Left hindlimb (tissue), 1 donor: ENCODE data around the gene CEP112.

Source experiments
- DNase-seq: peaks from one replicate; pipeline ENCODE4 v3.0.0-alpha.2; 2018

CEP112 gene

DNA sequence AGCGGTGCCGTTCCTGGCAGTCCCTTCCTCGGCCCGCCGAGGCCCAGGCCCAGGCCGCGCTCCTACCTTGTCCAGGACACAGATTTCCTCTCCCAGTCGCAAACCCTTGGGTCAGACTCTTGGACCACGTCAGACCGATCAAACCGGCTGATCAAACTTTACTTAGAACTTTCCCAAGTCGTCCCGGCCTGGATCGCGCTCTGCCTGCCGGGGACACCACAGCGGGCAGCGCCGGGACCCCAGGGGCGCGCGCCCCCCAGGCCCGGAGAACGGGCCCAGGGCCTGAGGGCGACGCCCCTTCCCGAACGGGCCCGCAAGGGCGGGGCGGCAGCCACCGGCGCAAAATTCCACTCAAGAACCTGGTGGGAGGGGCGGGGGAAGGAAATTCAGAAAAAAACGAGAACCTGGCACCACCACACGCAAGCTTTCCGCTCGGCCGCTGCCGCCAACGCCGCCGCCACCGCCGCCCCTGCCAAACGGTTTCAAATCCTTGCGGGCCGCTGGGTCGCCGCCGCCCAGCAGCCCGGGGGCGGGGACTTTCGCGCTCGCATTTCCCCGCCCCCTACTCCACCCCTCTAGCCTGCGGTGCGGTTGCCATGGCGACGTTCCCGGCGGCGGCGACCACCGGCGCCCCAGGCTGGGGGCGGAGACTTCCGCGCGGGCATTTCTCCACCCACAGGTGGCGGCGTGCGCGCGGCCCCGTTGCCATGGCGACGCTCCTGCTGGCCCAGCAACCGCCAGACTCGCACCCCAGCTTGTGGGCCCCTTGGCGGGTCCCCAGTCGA is at the start of gene CEP112:
CEP112 (minus strand) TSS at position 541 of the 785 bp plus-strand sequence.
- peak; percentile 92 for DNase-seq

DNA sequence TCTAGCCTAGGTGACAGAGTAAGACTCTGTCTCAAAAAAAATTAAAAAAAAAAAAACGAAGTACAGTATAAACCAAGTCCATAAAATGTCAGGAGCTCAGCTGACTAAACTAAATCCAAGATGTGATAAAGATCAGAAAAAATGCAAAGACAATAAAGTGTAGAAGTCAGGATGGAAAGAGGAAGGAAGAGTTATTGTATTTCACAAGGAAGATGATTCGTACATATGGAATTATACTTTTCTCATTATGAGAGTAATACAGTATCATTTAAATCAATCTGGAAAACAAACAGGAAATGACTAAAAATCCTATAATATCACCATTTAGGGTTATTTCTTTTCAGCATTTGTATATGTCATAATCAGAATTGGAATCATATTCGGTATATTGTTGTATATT is 48.7 kb upstream of the CEP112 start:
- DNase-seq: no peak

DNA sequence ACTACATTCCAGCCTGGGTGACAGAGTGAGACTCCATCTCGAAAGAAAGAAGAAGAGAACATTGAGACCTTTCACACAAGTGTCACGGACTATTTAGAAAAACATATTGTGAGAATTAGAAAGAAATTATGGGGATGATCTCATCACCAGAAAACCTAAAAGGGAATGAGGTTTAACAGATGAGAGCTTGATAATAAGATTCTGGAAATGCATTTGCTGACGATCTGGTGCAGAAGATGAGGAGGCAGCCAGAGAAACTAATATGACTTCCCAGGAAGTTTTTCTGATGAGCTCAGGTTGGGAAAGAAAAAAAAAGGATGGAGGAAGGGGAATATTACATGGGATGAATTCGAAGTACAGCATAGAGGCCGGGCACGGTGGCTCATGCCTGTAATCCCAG is 48.1 kb upstream of the CEP112 start:
- DNase-seq: no peak

- no peak for DNase-seq
Observed at GRCh38 chr17:66235377-66235994, 43.6 kb upstream of the CEP112 start.

- no peak for DNase-seq
Observed at GRCh38 chr17:66234611-66235010, 42.7 kb upstream of the CEP112 start.

GRCh38 chr17:66233023-66233753 is 41.3 kb upstream of the CEP112 start:
- DNase-seq: no peak

- DNase-seq: no peak
Observed at GRCh38 chr17:66230922-66231591, 39.1 kb upstream of the CEP112 start.

GRCh38 chr17:66229783-66230538 is 38.0 kb upstream of the CEP112 start:
- DNase-seq: no peak

DNA sequence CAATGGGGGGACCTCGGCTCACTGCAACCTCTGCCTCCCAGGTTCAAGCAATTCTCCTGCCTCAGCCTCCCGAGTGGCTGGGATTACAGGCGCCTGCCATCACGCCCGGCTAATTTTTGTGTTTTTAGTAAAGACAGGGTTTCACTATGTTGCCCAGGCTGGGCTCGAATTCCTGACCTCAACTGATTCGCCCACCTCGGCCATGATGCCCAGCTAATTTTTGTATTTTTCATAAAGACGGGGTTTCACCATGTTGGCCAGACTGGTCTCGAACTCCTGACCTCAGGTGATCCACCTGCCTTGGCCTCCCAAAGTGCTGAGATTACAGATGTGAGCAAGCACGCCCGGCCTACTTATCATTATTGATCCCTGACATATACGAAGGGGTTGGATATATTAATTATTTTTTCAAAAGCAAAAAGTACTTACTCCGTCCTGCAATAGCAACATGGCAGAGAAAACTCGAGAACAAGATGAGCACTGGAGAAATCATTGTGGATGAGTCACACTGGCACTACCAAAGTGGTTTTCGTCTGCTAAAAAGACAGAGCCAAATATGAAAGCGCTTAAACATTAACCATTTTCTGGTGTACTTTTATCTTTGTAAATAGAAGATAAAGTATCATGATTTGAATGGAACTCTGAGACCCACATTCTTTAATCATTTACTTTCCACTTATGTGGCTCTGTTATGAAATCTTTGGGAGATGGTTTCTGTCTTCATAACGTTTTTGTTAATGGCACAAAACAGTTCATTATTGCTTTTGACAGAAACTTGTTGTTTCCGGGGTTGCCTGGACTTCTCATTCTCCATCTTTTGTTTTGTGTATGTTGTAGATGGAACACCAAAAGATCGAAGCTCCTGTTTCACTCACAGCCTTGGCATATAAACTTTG is 37.2 kb upstream of the CEP112 start, which contains the start of gene APOH:
APOH (minus strand) TSS at position 529 of the 896 bp plus-strand sequence; CDS start at position 493, 36 bp downstream.
- DNase-seq: no peak

- no peak for DNase-seq
Observed at GRCh38 chr17:66227212-66228045, 35.5 kb upstream of the CEP112 start.

DNA sequence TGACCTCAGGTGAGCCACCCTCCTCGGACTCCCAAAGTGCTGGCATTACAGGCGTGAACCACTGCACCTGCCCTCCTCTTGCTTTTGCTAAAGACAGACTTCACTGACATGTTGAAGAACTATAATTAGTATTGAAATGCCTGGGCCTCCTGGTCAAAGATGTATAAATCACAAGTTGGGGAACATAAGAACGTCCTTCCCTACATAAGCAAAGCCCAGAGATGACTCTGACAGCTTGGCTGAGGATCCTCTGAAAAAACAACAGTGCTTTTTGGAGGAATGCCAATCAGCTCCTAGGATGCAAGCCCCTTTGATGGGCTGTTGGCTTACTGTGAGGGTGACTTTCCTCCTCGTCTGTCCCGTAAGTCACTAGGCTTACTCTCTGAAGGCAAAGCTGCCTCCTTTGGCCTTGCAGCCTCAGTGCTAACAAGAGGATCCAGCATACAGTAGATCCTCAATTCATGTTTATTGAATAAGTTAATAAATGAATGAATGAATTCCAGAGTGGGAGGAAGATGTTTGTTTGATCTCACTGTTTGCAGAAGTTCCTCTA is 30.9 kb upstream of the CEP112 start:
- no peak for DNase-seq

- no peak for DNase-seq
Observed at GRCh38 chr17:66221755-66222530, 30.0 kb upstream of the CEP112 start.

DNA sequence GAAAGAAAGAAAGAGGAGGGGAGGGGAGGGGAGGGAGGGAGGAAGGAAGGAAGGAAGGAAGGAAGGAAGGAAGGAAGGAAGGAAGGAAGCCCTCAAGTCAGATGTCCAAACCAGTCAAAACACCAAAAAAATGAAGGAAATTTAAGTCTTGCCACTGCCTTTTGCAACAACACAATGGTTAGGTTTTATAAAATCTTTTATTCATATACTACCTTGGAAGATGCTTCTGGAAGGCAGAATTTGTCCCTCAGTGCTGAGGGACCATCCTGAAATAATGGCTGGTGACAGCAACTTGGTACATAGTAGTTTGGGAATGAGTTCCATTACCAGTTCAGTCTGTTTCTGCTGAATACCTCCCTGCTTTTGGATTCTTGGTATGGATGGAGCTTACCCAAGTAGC is 29.4 kb upstream of the CEP112 start:
- DNase-seq: no peak

GRCh38 chr17:66220079-66220835 is 28.3 kb upstream of the CEP112 start:
- no peak for DNase-seq

DNA sequence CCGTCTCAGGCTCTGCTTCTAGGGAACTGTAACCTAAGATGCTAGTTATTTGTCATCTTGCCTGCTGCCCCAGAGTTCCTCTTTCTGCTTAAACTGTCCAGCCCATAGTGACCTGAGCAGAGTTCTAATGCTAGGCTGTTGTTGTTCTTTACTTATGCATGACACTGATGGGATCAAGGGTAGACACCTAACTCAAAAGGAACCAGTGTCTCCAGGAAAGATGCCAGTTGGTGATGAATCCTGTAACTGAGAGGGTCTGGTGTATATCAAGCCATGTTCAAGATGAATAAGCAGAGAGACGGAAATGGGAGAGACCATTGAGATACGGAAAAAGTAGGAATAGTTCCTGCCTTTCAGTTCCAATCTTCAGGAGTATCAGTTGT is 23.6 kb upstream of the CEP112 start:
- no peak for DNase-seq

- DNase-seq: no peak
Observed at GRCh38 chr17:66214884-66215528, 23.1 kb upstream of the CEP112 start.

DNA sequence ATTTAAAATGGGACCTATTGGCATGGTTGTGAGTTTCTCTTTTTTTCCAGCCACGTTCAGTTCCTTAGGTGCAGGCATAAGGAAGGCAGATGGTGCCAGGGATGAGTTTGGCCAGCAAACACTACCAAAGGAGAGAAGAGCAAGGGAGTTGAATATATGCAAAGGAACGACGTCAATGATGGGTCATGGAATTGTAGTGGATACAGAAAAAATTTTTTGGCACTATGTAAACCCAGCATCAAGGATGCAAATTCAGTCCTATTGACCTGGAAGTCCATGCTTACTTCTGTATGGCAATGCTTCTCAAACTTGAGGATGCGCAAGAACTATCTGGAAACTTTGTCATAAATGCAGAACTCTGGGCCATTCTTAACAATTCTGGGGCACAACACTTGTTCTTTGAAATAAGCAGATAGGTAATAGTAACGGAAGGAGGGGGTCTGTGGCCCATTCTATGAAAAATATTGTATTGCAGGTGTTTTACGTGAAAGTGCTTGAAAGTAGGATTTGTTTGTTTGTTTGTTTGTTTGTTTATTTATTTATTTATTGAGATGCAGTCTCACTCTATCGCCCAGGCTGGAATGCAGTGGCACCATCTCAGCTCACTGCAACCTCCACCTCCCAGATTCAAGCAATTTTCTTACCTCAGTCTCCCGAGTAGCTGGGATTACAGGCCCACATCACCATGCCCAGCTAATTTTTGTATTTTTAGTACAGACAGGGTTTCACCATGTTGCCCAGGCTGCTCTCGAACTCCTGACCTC is 19.3 kb upstream of the CEP112 start:
- no peak for DNase-seq
